GM12891 (cell line): ENCODE measurements around the gene TPST1.

ENCODE experiments used
- POLR2A ChIP-seq: IDR thresholded peaks from 2 replicates; pipeline ENCODE4 v1.6.1; 2011; ENCODE audit warnings: low read depth, low read length, control low read depth
- POLR2AphosphoS5 ChIP-seq: IDR thresholded peaks from 2 replicates; pipeline ENCODE4 v1.6.1; 2011; ENCODE audit warnings: low read depth, low read length, control low read depth

GRCh38 chr7:66308411-66308810, 103.3 kb downstream of the TPST1 start:
- TF ChIP-seq POLR2A = no peak
- TF ChIP-seq POLR2AphosphoS5 = no peak
